K562 (cell line): ENCODE results near the gene ZNF10. TPM values are rescaled to one million over a fixed set of nuclear protein-coding genes. Genes with fewer than 3 reads are reported as not detected.

Experiments
- L3MBTL2 ChIP-seq: fragments of 450-650 bp; IDR thresholded peaks from 2 replicates; pipeline ENCODE4 v1.6.1; 2016; ENCODE audit warnings: mild to moderate bottlenecking, moderate library complexity
- MGA ChIP-seq: fragments of 450-650 bp; IDR thresholded peaks from 2 replicates; pipeline ENCODE4 v1.6.1; 2016; ENCODE audit warnings: mild to moderate bottlenecking, moderate library complexity
- NBN ChIP-seq: fragments of 450-650 bp; IDR thresholded peaks from 2 replicates; pipeline ENCODE4 v1.6.1; 2016; ENCODE audit warnings: low read depth, mild to moderate bottlenecking
- PHF8 ChIP-seq: fragments of 200-600 bp; sonication (generic); IDR thresholded peaks from 2 replicates; pipeline ENCODE4 v1.6.1; 2012; ENCODE audit warnings: mixed run types, mild to moderate bottlenecking, inconsistent platforms, low read length, moderate library complexity, borderline replicate concordance
- SMAD3 ChIP-seq: fragments of 450-650 bp; formaldehyde crosslinking; conservative IDR thresholded peaks from 2 replicates; pipeline ENCODE4 v1.4.0; 2020; ENCODE audit warnings: mild to moderate bottlenecking
- SMC3 ChIP-seq: conservative IDR thresholded peaks from 2 replicates; pipeline ENCODE4 v1.6.1; 2011; ENCODE audit warnings: low read depth, low read length, improper control_type of control experiment; ENCODE audit not compliant: insufficient read depth
- ZBTB40 ChIP-seq, 2 experiments: fragments of 450-650 bp in 1 of 2; sonication (generic) in 1 of 2; formaldehyde crosslinking in 1 of 2; IDR thresholded peaks; 2 replicates each; pipeline versions ENCODE4 v1.7.1 to v1.9.0; 2016 to 2022; ENCODE audit warnings: inconsistent platforms in 1 of 2, mild to moderate bottlenecking in 1 of 2, missing genetic modification reagents in 1 of 2
- ZNF695 ChIP-seq: fragments of 450-650 bp; formaldehyde crosslinking; IDR thresholded peaks from 2 replicates; pipeline ENCODE4 v1.4.0; 2020; ENCODE audit warnings: mild to moderate bottlenecking, moderate library complexity
- polyA plus RNA-seq, 8 experiments: library from polyadenylated mRNA; depleted of rRNA in 4 of 8; stranded (reverse) in 5 of 8; unstranded in 3 of 8; fragments of >200 nt; fragmentation: Nextera tagmentation in 2 of 8; fragmentation: Illumina TruSeq in 1 of 8; extraction: Ambion mirVana in 2 of 8; extraction: Trizol in 1 of 8; gene quantifications; 2 replicates each; pipeline versions ENCODE4 v1.2.1 to v1.2.3, GENCODE V29; 2011 to 2014; ENCODE audit warnings: inconsistent platforms in 1 of 8, missing spikeins in 1 of 8
- total RNA-seq, 7 experiments: library from RNA; depleted of rRNA in 6 of 7; stranded (reverse); fragments of >200 nt in 6 of 7; fragmentation: Illumina TruSeq in 2 of 7; extraction: Trizol in 2 of 7; gene quantifications; 2 replicates each; pipeline versions ENCODE4 v1.2.1 to v1.2.3, GENCODE V29; 2011 to 2021; ENCODE audit warnings: low replicate concordance in 1 of 7

ZNF10 gene
- total and polyA plus RNA-seq, 9 of the 15 experiments (the other 6 are each of a cell fraction or from before 2014, with no cell fraction given), result 3.5 to 5.8 (median 4.9) TPM

GRCh38 chr12:133130808-133131128 is 341 bp downstream of the ZNF10 start (continued):
- TF ChIP-seq MGA (peak; percentile 41), ZNF695 (CRISPR knock-in tag) (no peak), NBN (0 out of 2 replicates have a peak, but pooled peaks have one; percentile 21), ZBTB40 (IDR thresholded peaks at IDR 0.05) (peak; percentile 50; the same call in 1 of the 2 replicates), ZBTB40 (CRISPR knock-in tag; IDR thresholded peaks at IDR 0.05) (no peak), L3MBTL2 (peak; percentile 71; the same call in 1 of the 2 replicates), PHF8 (no peak), SMC3 (no peak), SMAD3 (CRISPR knock-in tag) (no peak)
